Right lobe of liver (tissue), 6 donors: ENCODE measurements around the gene MRFAP1L1. TPM values are rescaled to one million over a fixed set of nuclear protein-coding genes. Genes with fewer than 3 reads are reported as not detected.

Experiments used
- ATAC-seq, 4 donors: fragments of 200-7000 bp; cut with Tn5 transposase; one replicate each; pipeline ENCODE4 v1.9.1; 2020; ENCODE audit warnings: mild to moderate bottlenecking in 4 of 4, moderate library complexity in 4 of 4
- DNase-seq, 3 donors: peaks; one replicate each; pipeline ENCODE4 v3.0.0-alpha.2; 2020
- H3K27ac ChIP-seq, 3 donors: fragments of 200-600 bp; one replicate each; pipeline ENCODE4 v1.8.0; 2022
- H3K27me3 ChIP-seq, 2 donors: fragments of 200-600 bp; one replicate each; pipeline ENCODE4 v1.8.0; 2022
- H3K36me3 ChIP-seq, 4 donors: fragments of 200-600 bp; sonication (generic) in 1 of 4; one replicate each; pipeline versions ENCODE4 v1.5.1 to v1.8.0; 2017 to 2022; ENCODE audit warnings: control low read depth in 1 of 4
- H3K4me1 ChIP-seq, 4 donors: fragments of 200-600 bp; sonication (generic) in 1 of 4; one replicate each; pipeline versions ENCODE4 v1.5.1 to v1.8.0; 2017 to 2022; ENCODE audit warnings: control low read depth in 1 of 4
- H3K4me3 ChIP-seq, 3 donors: fragments of 200-600 bp; one replicate each; pipeline ENCODE4 v1.8.0; 2022
- H3K9me3 ChIP-seq, 4 donors: fragments of 200-600 bp; sonication (generic) in 1 of 4; one replicate each; pipeline versions ENCODE4 v1.5.1 to v1.8.0; 2017 to 2022; ENCODE audit warnings: control low read depth in 1 of 4
- POLR2A ChIP-seq: fragments of 450-650 bp; IDR thresholded peaks from one replicate; pipeline ENCODE4 v1.6.1; 2017; ENCODE audit warnings: antibody characterized with exemption, mild to moderate bottlenecking
- WGBS: methylation state at CpG from one replicate; pipeline ENCODE4 v1.1.6; 2018; ENCODE audit warnings: low coverage, low lambda C conversion rate; ENCODE audit not compliant: insufficient coverage; ENCODE audit errors: missing lambda C conversion rate; 5-methylcytosine and 5-hydroxymethylcytosine counted together
- intact Hi-C, 2 donors: fragments of 100-400 bp; cut with DNase I; formaldehyde crosslinking; loops; one replicate each; pipeline versions ENCODE4 v1.11.2 to v1.14.1; 2022
- total RNA-seq, 6 experiments: library from RNA; depleted of rRNA in 2 of 6; stranded (reverse); fragments of >200 nt in 2 of 6; fragmentation: NEBNext Ultra II Directional in 3 of 6; extraction: Animal tissue kit (Norgen Biotek cat#: 25700) in 3 of 6; gene quantifications; one replicate each; pipeline versions ENCODE4 v1.1.0 to v1.2.4, GENCODE V29; 2016 to 2023
- TF ChIP-seq, protein P1 (sequence below), 4 donors: fragments of 200-600 bp in 3 of 4; fragments of 450-650 bp in 1 of 4; IDR thresholded peaks; one replicate each; pipeline versions ENCODE4 v1.5.1 to v1.8.0; 2016 to 2022; ENCODE audit warnings: antibody characterized with exemption in 4 of 4, mild to moderate bottlenecking in 2 of 4
- donor health status: DM: no; HTN: yes; CAD: no.
- donor health status: DM: no; HTN: no; CAD: no.
- donor health status: DM: no; HTN: no; CAD: no.
- donor health status: DM: no; HTN: yes; CAD: no.
- donor health status: DM: no; HTN: yes; CAD: no.

MRFAP1L1 gene
- total RNA-seq, 6 experiments from 2014 or later: 18.9 to 30.7 (median 28.4) TPM

DNA sequence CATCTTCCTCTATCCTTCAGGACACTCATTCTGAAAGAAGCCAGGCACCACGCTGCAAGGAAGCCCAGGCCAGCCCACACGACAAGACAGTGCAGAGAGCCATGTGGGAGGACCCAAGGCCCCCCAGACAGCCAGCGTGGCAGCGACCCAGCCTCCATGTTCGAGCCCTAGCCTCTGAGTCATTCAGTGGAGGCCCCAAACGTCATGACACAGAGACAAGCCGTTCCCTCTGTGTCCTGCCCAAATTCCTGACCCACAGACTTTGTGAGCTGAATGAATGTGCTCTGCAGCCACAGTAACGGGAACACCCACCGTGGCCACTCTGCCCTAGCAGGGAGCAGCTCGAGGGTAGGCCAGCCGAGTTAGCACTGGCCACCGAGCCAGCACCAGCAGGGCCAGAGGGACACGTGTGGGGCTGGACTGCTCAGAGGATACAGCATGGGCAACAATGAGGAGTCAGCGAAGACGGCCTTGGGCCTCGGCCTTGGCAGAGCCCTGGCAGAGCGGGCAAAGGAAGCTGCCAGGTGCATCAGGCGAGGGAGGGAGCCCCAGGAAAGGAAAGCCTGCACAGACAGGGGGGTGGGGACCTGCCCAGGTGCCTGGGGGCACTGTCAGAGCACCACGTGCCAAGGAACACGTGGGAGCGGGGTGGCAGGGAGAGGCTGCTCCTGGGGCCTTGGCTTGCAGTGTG lies 14.9 kb upstream of the MRFAP1L1 start:
- Histone ChIP-seq H3K4me1 (peaks cover 0 to 17% (median 9%) of the 10 kb centered on the region in 4 donors), H3K27ac (no peak overlapping the region), H3K4me3 (no peak overlapping the region), H3K9me3 (no peaks in the 10 kb centered on the region), H3K27me3 (no peaks in the 10 kb centered on the region), H3K36me3 (no peaks in the 10 kb centered on the region)
- ATAC-seq: no peak
- TF ChIP-seq, protein P1, sequence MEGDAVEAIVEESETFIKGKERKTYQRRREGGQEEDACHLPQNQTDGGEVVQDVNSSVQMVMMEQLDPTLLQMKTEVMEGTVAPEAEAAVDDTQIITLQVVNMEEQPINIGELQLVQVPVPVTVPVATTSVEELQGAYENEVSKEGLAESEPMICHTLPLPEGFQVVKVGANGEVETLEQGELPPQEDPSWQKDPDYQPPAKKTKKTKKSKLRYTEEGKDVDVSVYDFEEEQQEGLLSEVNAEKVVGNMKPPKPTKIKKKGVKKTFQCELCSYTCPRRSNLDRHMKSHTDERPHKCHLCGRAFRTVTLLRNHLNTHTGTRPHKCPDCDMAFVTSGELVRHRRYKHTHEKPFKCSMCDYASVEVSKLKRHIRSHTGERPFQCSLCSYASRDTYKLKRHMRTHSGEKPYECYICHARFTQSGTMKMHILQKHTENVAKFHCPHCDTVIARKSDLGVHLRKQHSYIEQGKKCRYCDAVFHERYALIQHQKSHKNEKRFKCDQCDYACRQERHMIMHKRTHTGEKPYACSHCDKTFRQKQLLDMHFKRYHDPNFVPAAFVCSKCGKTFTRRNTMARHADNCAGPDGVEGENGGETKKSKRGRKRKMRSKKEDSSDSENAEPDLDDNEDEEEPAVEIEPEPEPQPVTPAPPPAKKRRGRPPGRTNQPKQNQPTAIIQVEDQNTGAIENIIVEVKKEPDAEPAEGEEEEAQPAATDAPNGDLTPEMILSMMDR (IDR thresholded peaks at IDR 0.05): no peak
- no peak for TF ChIP-seq POLR2A
- intact Hi-C loops: loop anchor here (5.0 to 10.0 kb wide), 3 partner anchors 148 to 350 kb away; no protein-coding TSS in a partner anchor
- DNase-seq: peak in 1 of 3 donors; percentile 41
- WGBS: 65% methylated on average over 5 of the region's 21 CpGs

DNA sequence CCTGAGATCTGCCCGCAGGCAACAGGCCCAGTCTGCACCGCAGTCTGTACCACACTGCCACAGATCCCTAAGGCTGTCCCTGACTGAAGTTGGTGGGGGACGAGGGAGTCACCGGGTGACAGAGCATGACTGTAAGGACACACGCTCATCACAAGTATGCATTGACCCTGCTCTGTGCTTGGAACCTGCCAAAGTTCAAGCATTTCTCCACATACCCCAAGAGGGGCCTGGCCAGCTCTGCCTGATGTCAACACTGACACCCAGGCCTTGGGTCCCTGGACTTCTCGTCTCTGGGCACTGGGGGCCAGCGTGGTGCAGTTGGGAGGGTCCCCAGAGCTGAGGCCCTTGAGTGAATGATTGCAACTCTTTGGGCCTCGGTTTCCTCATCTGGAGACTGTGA lies 14.2 kb upstream of the MRFAP1L1 start:
- Histone ChIP-seq H3K27me3 (no peaks in the 10 kb centered on the region), H3K4me1 (peaks cover 0 to 10% (median 3%) of the 10 kb centered on the region in 4 donors), H3K9me3 (no peaks in the 10 kb centered on the region), H3K4me3 (no peak overlapping the region), H3K36me3 (no peaks in the 10 kb centered on the region), H3K27ac (no peak overlapping the region)
- DNase-seq (peak in 1 of 3 donors; percentile 28), ATAC-seq (no peak)
- TF ChIP-seq, protein P1 (IDR thresholded peaks at IDR 0.05): no peak
- TF ChIP-seq POLR2A: no peak
- WGBS: no CpG with 5 or more reads among the region's 8 CpGs
- intact Hi-C loops: loop anchor here (5.0 to 10.0 kb wide), 3 partner anchors 148 to 351 kb away; no protein-coding TSS in a partner anchor

DNA sequence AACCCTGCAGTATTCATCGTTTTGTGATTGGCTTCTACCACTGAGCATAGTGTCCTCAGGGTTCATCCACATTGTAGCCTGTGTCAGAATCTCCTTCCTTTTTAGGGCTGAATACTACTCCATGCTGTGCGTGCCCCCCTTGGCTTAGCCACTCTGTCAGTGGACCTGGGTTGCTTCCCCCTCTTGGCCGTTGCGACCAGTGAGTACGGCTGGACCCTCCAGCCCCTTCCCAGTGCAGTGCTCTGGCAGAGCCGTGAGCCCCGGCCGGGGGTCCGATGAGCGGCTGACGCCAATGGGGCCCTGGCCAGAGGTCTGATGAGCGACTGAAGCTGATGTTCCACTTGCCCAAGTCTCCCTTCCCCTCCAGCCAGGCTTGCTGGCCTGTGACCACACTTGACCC lies 13.2 kb upstream of the MRFAP1L1 start:
- peak in 1 of 3 donors; percentile 32 for DNase-seq
- no peak overlapping the region for H3K4me3 ChIP-seq
- no peak for ATAC-seq
- H3K27me3 ChIP-seq: no peaks in the 10 kb centered on the region
- no peak for TF ChIP-seq POLR2A
- TF ChIP-seq, protein P1 (IDR thresholded peaks at IDR 0.05): no peak
- no peaks in the 10 kb centered on the region for H3K9me3 ChIP-seq
- H3K36me3 ChIP-seq: no peaks in the 10 kb centered on the region
- WGBS: 80% methylated on average over 4 of the region's 12 CpGs
- intact Hi-C loops: loop anchor here (5.0 to 10.0 kb wide), 3 partner anchors 149 to 352 kb away; no protein-coding TSS in a partner anchor
- no peak overlapping the region for H3K27ac ChIP-seq
- peaks cover 0 to 5% (median under 1%) of the 10 kb centered on the region in 4 donors for H3K4me1 ChIP-seq

DNA sequence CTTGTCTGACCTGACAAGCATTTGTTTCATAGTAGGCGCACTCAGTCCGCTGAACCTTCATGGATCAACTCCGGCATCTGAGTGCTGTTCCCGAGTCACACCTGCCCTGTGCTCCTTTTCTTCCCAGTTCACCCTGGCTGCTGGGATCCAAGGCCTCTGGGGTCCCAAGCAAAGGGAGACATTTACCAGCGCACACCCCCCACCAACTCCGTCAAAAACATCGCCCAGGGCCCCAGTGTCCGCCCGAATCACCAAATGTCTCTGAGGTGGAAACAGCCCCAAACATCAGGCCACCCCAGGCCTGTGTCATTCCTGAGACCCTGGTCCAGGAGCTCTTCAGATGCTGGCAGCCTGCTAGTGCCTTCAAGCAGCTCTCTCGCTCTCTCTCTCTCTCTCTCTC lies 11.5 kb upstream of the MRFAP1L1 start:
- TF ChIP-seq POLR2A: no peak
- TF ChIP-seq, protein P1 (IDR thresholded peaks at IDR 0.05): no peak
- no peak for DNase-seq
- H3K36me3 ChIP-seq: no peaks in the 10 kb centered on the region
- H3K4me3 ChIP-seq: no peak overlapping the region
- H3K27me3 ChIP-seq: no peaks in the 10 kb centered on the region
- intact Hi-C loops: loop anchor here (5.0 to 10.0 kb wide), 3 partner anchors 151 to 354 kb away; no protein-coding TSS in a partner anchor
- WGBS: 93% methylated on average over 9 of the region's 10 CpGs
- no peaks in the 10 kb centered on the region for H3K9me3 ChIP-seq
- no peak overlapping the region for H3K27ac ChIP-seq
- peaks cover 0 to 15% (median 5%) of the 10 kb centered on the region in 4 donors for H3K4me1 ChIP-seq
- ATAC-seq: no peak
